SK-N-SH (cell line): ENCODE results near the gene TCP11L2.

Experiments
- EP300 ChIP-seq, 2 experiments: IDR thresholded peaks; 2 replicates each; pipeline versions ENCODE4 v1.4.0 to v1.6.1; 2012; ENCODE audit warnings: borderline replicate concordance in 1 of 2, low read depth in 1 of 2, low read length in 1 of 2
- EZH2phosphoT487 ChIP-seq: fragments of 200-600 bp; sonication (generic); IDR thresholded peaks from 2 replicates; pipeline ENCODE4 v1.6.1; 2017; ENCODE audit warnings: low read depth, mixed run types, mild to moderate bottlenecking, antibody characterized with exemption, moderate library complexity, borderline replicate concordance
- FOXJ3 ChIP-seq: sonication (generic); formaldehyde crosslinking; IDR thresholded peaks from 2 replicates; pipeline ENCODE4 v1.5.1; 2020; ENCODE audit warnings: mild to moderate bottlenecking, missing genetic modification reagents
- GABPA ChIP-seq: IDR thresholded peaks from 2 replicates; pipeline ENCODE4 v1.4.0; 2012; ENCODE audit warnings: low read depth, mild to moderate bottlenecking
- GATA2 ChIP-seq: sonication (generic); formaldehyde crosslinking; IDR thresholded peaks from 2 replicates; pipeline ENCODE4 v1.5.0; 2020; ENCODE audit warnings: mild to moderate bottlenecking, missing genetic modification reagents
- NFIC ChIP-seq: IDR thresholded peaks from 2 replicates; pipeline ENCODE4 v1.4.0; 2012; ENCODE audit warnings: borderline replicate concordance
- NRF1 ChIP-seq: IDR thresholded peaks from 2 replicates; pipeline ENCODE4 v1.6.1; 2012; ENCODE audit warnings: low read depth, mild to moderate bottlenecking, low read length
- POLR2AphosphoS5 ChIP-seq: IDR thresholded peaks from 2 replicates; pipeline ENCODE4 v1.6.1; 2012; ENCODE audit warnings: low read depth, low read length
- TF ChIP-seq, protein P1 (sequence below): IDR thresholded peaks from 2 replicates; pipeline ENCODE4; 2012
- TF ChIP-seq, protein P2 (sequence below): fragments of 200-600 bp; sonication (generic); IDR thresholded peaks from 2 replicates; pipeline ENCODE4 v1.6.1; 2017; ENCODE audit warnings: antibody characterized with exemption, mild to moderate bottlenecking, moderate library complexity
- TF ChIP-seq, protein P3 (sequence below): IDR thresholded peaks from 2 replicates; pipeline ENCODE4 v1.4.0; 2012; ENCODE audit warnings: low read depth, borderline replicate concordance

DNA sequence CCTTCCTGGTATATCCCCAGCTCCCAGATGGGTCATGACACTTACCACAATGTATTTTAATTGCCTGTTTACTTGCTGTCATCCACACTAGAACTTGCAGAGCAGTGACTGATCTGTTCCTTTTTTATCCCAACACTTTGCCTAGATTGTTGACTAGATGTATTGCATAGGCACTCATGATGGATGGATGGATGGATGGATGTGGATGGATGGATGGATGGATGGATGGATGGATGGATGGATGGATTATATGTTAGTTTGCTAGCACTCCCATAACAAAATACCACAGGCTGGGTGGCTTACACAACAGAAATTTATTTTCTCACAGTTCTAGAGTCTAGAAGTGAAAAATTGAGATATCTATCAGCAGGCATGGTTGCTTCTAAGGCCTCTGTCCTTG lies 46.0 kb upstream of the TCP11L2 start:
- no peak for TF ChIP-seq EZH2phosphoT487
- TF ChIP-seq, protein P1, sequence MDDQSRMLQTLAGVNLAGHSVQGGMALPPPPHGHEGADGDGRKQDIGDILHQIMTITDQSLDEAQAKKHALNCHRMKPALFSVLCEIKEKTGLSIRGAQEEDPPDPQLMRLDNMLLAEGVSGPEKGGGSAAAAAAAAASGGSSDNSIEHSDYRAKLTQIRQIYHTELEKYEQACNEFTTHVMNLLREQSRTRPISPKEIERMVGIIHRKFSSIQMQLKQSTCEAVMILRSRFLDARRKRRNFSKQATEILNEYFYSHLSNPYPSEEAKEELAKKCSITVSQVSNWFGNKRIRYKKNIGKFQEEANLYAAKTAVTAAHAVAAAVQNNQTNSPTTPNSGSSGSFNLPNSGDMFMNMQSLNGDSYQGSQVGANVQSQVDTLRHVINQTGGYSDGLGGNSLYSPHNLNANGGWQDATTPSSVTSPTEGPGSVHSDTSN = no peak
- TF ChIP-seq EP300 (IDR thresholded peaks at IDR 0.05; ENCODE audit: borderline replicate concordance in 1 of 2, low read depth in 1 of 2, low read length in 1 of 2) = no peak
- no peak for TF ChIP-seq GATA2
- TF ChIP-seq, protein P2, sequence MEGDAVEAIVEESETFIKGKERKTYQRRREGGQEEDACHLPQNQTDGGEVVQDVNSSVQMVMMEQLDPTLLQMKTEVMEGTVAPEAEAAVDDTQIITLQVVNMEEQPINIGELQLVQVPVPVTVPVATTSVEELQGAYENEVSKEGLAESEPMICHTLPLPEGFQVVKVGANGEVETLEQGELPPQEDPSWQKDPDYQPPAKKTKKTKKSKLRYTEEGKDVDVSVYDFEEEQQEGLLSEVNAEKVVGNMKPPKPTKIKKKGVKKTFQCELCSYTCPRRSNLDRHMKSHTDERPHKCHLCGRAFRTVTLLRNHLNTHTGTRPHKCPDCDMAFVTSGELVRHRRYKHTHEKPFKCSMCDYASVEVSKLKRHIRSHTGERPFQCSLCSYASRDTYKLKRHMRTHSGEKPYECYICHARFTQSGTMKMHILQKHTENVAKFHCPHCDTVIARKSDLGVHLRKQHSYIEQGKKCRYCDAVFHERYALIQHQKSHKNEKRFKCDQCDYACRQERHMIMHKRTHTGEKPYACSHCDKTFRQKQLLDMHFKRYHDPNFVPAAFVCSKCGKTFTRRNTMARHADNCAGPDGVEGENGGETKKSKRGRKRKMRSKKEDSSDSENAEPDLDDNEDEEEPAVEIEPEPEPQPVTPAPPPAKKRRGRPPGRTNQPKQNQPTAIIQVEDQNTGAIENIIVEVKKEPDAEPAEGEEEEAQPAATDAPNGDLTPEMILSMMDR = no peak
- TF ChIP-seq, protein P3, sequence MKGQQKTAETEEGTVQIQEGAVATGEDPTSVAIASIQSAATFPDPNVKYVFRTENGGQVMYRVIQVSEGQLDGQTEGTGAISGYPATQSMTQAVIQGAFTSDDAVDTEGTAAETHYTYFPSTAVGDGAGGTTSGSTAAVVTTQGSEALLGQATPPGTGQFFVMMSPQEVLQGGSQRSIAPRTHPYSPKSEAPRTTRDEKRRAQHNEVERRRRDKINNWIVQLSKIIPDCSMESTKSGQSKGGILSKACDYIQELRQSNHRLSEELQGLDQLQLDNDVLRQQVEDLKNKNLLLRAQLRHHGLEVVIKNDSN = no peak
- TF ChIP-seq NRF1 = no peak
- no peak for TF ChIP-seq GABPA
- no peak for TF ChIP-seq POLR2AphosphoS5
- TF ChIP-seq NFIC = no peak
- no peak for TF ChIP-seq FOXJ3 (CRISPR knock-in tag)
